Measurements from ENCODE around the gene RTBDN.
"Not testable (repeated sequence)": the region's sequence is repeated elsewhere in the genome, so short reads cannot be mapped to it uniquely, and the experiment has no call there.

RTBDN gene

DNA sequence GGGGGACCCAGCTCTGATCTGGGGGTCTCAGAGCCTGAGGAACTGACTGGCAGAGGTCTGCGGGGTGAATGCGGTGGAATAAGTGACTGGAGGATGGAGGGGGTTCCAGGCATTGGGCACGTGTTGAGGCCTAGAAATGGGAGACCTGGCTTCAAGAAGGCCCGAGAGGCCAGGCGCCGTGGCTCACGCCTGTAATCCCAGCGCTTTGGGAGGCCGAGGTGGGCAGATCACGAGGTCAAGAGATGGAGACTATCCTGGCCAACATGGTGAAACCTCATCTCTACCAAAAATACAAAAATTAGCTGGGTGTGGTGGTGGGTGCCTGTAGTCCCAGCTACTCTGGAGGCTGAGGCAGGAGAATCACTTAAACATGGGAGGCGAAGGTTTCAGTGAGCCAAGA, 16.6 kb downstream of the RTBDN start:
- DNase-seq (ENCODE audit: low spot score), result not testable (repeated sequence)

DNA sequence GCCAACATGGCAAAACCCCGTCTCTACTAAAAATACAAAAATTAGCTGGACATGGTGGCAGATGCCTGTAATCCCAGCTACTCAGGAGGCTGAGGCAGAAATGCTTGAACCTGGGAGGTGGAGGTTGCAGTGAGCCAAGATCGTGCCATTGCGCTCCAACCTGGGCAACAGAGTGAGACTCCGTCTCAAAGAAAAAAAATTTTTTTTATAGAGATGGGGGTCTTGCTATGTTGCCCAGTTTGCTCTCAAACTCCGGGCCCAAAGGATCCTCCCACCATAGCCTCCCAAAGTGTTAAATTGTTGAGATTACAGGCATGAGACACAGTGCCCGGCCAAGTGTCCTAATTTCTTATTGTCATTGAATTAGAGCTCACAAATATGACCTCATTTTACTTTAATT, 17.2 kb downstream of the RTBDN start:
- DNase-seq (ENCODE audit: low spot score), result not testable (repeated sequence)

DNA sequence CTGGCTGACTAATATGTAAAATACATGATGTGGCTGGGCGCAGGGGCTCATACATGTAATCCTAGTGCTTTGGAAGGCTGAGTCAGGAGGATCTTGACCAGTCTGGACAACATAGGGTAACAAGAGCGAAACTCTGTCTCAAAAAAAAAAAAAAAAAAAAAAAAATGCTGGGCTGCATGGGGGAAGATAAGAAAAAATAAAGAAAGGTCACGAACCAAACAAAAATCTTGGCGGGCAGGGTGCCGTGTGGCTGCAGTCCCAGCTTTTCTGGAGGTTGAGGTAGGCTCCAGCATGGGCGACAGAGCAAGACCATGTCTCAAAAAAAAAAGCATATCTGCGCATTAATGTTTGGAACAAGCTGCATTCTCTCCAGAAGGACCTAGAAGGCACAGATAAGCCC, 19.3 kb downstream of the RTBDN start:
- no peak for DNase-seq (ENCODE audit: low spot score)

DNA sequence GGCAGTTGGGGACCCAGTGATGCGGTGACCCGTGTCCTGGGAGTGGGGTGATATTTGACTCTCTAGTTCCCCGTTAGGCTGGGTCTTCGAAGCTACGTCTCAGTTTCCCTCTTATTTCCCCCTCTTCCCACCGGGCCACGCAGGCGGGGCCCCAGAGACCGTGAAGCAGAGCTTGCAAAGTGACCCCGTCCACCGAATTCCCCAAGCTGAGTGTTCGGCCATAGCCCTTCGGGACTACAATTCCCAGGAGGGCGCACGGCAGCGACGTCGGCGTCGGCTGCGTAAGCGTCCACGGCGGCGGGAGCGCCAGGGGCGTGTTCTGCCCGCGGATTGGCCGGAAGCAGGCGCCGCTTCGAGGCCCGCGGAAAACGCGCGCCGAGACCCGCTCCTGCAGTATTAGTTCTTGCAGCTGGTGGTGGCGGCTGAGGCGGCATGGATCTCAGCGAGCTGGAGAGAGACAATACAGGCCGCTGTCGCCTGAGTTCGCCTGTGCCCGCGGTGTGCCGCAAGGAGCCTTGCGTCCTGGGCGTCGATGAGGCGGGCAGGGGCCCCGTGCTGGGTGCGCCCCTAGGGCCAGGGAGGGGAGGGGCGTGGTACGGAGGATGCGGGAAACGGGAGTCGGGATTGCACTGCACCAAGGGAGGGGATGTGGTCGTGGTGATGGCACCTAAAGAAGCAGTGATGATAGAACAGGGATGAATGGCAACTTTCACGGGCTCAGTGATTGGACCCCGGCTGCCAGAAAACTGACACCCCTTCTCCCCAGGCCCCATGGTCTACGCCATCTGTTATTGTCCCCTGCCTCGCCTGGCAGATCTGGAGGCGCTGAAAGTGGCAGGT, 27.9 kb downstream of the RTBDN start, which contains the start of gene RNASEH2A:
TSS of gene RNASEH2A (plus strand) at position 343 of the 840 bp plus-strand sequence. CDS start at position 433, 90 bp downstream.
- DNase-seq (ENCODE audit: low spot score), result peak; percentile 90

DNA sequence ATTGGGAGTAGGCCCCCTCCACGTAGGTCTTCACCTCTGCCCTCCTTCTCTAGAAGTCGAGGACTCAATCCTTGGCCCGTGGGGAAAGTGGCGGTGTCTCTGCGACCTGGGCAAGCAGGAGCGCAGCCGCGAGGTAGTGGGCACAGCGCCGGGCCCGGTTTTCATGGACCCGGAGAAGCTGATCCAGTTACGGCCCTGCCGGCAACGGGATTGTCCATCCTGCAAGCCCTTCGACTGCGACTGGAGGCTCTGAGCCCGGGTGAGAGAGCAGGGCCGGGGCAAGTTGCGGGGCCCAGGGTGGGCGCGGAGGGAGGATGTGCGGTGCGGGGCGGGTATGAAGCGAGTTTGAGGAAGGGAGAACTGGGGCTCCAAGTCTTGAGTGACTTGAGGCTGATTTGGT, 30.3 kb downstream of the RTBDN start:
- DNase-seq (ENCODE audit: low spot score), result no peak

DNA sequence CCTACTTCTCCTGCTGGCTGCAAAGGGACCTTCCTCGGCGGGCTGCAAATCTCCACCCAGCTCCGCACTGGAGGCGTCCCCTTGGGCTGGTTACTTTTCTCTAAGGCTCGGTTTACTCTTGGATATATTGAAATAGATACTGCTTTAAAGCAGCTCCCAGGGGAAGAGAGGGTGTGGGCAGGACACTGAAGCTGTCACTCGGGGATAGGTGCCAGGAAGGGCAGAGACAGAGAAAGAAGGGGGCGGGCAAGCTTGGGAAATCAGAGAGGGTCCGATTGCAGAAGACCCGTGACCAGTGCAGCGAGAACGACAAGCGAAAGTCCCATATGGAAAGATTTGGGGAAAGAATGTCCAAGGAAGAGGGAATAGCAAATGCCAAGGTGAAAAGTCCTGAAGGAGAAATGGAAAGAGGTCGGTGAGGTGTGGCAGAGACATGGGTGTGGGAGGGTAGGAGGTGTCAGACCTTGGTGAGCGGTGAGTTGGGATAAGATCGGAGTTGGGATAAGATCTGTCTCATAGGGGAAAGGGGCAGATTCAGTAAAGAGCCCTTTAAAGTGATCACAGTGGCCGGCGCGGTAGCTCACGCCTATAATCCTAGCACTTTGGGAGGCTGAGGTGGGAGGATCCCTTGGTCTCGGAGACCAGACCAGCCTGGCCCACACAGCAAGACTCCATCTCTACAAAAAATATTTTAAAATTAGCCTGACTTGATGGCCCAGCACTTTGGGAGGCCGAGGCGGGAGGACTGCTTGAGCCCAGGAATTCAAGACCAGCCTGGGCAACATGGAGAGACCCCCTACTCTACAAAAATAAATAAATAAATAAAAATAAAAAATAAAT, 31.9 kb downstream of the RTBDN start:
- no peak for DNase-seq (ENCODE audit: low spot score)

DNA sequence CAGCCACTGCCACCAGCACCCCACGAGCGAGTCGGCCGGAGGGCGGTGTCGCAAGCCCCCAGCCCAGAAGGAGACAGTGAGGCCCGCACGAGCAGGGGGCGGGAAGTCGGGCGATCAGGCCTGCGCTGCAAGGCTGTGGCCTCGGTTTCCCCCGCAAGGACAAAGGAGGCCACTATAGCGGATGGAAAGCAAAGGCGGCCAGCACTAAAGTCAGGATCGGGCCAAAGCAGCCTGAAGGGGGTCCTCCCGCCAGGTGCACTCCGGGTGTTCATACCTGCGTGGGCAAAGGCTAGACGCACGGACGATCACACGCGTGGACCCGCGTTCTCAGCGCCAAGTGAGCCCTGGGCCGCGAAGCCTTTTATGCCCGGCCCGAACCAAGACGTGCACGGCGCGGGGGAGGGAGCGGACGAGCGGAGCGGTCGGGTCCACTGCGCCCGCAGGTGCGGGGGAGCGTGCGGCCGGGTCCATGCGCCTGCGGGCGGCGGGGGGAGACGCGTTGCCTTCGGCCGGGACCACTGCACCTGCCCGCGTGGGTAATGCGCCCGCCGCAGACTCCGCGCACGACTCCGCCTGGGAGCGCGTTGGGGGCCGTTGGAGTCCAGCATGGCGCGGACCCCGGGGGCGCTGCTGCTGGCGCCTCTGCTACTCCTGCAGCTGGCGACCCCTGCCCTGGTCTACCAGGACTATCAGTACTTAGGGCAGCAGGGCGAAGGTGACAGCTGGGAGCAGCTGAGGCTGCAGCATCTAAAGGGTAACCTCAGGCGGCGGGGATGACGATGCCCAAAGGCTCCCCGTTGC, 32.7 kb downstream of the RTBDN start, which contains the start of the genes PRDX2 and THSD8:
TSS of gene PRDX2 (minus strand) at position 335 of the 801 bp plus-strand sequence. CDS start 539 bp downstream, outside the sequence.
TSS of gene THSD8 (plus strand) at position 604 of the 801 bp plus-strand sequence. CDS start at position 607, 3 bp downstream.
- peak; percentile 88 for DNase-seq (ENCODE audit: low spot score)

DNA sequence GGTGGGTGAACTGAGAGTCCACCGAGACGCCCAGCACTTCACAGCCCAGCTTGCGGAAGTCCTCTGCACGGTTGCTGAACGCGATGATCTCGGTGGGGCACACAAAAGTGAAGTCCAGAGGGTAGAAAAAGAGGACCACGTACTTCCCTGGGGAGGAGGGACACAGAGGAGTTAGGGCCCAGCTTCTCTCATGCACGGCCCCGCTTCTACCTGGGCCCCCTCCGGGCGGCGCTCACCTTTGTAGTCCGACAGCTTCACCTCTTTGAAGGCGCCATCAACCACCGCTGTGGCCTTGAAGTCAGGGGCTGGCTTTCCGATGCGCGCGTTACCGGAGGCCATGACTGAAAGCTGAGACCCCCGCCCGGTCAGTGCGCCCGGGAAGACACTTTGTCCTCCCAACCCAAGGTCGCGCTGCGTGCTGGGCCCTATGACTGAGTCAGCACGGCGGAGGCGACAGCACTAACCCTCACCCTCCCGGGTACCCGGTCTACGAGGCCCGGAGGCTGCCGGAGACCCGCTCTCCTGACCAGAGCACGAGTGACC, 33.4 kb downstream of the RTBDN start:
- DNase-seq (ENCODE audit: low spot score), result no peak

DNA sequence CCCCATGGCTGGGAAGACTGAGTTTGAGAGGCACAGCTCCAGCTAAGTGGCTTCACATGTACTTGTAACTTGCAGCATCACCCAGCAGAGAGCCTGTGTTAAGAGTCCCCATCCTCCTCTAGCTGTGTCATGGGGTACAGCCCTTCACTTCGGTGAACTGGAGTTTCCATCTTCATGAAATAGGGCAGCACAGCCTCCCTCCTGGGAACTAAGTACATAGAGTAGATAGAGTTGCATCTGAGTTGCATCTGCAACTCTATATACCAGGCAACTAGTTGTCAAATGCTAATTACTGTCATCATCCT, 34.0 kb downstream of the RTBDN start:
- DNase-seq (ENCODE audit: low spot score), result no peak

DNA sequence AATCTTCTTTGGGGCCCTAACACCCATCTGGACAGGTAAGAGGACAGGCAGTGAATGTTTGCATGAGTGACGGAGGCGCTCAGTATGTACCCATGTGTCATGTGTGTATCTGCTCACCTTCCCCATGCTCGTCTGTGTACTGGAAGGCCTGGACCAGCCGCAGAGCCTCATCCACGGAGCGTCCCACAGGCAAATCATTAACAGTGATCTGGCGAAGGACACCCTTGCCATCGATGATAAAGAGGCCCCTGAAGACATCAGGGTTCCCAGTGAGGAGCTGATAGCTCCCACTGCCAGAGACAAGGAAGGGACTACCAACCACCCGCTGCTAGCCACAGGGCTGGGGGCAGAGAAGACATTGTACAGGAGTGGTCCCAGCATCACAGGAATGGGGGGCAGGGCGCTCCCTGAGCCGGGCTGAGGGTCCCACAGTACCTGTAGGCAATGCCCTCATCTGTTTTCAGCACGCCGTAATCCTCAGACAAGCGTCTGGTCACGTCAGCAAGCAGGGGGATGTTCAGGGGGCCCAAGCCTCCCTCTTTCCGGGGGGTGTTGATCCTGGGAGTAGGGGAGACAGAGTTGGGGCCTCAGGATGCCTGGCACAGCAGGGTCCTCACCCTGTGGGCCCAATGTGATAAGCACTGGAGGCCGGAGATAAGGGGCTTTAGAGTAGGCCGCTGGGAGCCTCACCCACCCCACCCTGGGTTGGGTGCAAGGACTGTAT, 34.5 kb downstream of the RTBDN start:
- no peak for DNase-seq (ENCODE audit: low spot score)

DNA sequence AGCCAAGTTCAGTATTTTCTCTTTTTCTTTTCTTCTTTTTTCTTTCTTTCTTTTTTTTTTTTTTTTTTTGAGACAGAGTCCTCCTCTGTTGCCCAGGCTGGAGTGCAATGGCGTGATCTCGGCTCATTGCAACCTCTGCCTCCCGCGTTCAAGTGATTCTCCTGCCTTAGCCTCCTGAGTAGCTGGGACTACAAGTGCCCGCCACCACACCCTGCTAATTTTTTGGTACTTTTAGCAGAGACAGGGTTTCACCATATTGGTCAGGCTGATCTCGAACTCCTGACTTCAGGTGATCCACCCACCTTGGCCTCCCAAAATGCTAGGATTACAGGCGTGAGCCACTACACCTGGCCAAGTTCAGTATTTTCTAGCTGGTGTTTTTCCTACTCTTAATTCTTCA, 36.8 kb downstream of the RTBDN start:
- DNase-seq (ENCODE audit: low spot score), result not testable (repeated sequence)

DNA sequence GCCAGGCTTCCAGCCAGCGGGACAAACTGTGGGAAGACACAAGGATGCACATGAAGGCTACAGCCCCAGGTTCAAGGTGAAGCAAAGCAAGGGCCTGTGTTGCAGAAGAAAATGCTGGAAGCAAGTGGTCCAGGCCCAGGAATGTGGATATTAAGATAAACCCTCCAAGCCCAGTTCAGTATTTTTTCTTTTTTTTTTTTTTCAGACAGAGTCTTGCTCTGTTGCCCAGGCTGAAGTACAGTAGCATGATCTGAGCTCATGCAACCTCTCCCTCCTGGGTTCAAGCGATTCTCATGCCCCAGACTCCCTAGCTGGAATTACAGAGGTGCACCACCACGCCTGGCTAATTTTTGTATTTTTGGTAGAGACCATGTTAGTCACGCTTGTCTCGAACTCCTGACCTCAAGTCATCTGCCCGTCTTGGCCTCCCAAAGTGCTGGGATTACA, 37.2 kb downstream of the RTBDN start:
- no peak for DNase-seq (ENCODE audit: low spot score)

DNA sequence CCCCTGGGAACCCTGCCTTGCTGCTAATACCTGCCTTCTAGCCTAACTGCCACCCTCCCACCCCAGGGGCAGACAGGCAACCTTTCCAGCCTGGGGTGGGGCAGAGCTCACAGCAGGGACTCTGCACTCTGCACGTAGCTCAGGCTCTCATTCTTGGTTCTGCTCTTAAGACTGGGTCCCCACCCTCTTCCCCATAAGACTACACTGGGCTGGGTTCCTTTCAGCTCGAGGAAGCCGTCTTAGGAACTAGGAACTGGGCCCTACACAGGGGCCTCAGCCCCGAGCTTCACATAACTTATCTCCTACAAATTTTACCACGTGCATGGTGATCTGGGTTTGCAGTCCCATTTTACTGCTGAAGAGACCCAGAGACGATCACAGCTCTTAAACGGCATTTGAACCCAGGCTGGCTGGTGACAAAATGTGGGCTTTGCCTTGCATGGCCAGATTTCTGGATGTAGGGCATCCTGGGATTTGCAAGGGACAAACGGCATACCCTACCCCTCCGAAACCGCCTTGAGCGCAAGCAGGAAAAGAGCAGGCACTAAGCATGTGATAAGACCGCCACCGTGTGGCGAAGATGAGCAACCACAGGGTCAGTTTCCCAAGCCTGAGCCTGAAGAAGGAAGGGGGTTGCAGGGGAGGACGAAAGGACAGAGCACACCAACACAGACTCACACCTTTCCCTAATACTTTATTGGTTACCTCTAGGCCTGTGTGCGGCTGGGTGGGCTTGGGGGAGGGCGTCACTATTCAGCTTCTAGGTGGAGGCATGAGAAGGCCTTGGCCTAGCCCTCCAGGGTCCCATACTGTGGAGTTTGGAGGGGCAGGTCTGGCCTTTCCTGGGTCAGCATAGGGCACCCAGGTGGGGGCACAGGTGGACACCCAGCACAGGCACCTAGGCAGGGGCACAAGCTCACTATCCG, 38.0 kb downstream of the RTBDN start:
- peak; percentile 87 for DNase-seq (ENCODE audit: low spot score)

DNA sequence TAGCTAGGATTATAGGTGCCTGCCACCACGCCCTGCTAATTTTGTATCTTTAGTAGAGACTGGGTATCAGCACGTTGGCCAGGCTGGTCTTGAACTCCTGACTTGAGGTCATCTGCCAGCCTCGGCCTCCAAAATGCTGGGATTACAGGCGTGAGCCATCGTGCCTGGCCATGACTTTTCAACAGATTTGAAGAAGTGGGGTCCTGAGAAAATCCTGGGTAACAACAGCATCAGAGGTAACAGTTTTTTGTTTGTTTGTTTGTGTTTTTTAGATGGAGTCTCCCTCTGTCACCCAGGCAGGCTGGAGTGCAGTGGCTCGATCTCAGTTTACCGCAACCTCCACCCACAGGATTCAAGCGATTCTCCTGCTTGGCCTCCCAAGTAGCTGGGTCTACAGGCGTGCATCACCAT, 39.4 kb downstream of the RTBDN start:
- no peak for DNase-seq (ENCODE audit: low spot score)

DNA sequence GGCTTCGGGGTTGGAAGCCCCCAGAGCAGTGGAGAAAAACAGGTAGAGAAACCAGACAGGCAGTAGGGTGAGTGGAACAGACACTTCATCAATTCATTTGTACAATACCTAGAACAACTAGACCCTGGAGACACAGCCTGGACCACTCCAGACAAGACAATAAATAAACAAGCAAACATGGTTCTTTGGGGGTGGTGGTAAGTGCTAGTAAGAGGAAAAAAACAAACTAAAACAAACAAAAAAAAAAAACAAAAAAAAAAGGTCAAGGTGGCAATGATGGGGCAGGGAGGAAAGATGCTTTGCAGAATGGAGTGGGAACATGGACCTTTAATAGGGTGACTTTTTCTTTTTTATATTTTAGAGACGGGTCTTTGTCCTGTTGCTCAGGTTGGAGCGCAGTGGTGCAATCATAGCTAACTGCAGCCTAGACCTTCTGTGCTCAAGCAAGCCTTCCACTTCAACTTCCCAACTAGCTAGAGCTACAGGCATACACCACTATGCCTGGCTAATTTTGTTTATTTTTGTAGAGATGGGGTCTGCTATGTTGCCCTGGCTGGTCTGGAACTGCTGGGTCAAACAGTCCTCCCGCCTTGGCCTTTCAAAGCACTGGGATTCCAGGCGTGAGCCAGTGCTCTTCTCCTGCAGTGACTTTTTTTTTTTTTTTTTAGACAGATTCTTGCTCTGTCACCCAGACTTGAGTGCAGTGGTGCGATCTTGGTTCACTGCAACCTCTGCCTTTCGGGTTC, 40.0 kb downstream of the RTBDN start:
- no peak for DNase-seq (ENCODE audit: low spot score)

DNA sequence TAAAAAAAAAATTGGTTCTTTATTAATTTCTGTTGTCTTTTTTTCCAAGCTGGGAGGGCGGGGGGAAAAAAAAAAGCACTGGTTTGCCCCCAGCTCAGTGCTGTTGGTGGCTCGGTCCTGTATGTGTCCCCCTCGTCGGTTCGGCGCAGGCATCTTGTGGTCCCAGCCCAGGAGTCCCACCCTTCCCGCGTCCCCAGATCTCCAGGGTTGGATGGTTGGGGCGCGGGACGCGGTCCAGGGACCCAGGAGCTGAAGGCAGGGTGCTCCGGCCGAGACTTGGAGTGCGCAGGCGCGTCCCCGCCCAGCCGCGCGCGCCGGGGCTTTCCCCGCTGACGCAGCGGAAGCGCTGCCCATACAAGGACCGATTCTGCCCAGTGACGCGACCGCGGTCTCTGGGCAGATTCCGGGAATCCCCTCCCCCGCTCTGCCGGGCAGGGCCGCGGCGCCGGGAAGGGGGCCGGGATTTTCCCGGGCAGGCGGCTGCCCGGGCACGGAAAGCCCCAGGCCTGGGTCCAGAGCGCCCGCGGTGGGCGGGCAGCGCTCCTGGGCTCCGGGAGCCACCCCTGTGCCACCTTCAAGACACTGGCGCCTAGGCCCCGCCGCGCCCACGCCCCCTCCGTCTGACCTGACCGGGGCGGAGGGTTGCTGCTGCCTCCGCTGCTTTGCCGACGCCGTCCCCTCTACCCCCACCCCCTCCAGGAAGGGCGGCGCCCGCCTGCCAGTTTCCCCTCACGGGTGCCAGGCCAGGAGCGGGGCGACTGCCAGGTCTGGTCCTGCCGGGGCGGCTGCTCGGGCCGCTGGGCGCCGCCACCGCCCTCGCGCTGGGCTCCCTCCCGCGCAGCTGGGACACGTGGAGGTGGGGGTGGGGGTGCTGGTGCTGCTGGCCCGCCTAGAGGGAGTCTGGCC, 40.8 kb downstream of the RTBDN start:
- peak; percentile 96 for DNase-seq (ENCODE audit: low spot score)

DNA sequence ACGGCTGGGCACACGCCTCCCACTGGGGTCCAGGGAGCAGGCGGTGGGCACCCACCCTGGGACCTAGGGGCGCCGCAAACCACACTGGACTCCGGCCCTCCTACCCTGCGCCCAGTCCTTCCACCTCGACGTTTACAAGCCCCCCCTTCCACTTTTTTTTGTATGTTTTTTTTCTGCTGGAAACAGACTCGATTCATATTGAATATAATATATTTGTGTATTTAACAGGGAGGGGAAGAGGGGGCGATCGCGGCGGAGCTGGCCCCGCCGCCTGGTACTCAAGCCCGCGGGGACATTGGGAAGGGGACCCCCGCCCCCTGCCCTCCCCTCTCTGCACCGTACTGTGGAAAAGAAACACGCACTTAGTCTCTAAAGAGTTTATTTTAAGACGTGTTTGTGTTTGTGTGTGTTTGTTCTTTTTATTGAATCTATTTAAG, 41.5 kb downstream of the RTBDN start:
- DNase-seq (ENCODE audit: low spot score), result no peak

Measured in left forelimb (tissue), 1 donor.